D341Med (cell line): ENCODE results near the gene TCEA2.
A peak's percentile ranks its signal among the peaks of the same experiment; 100 is the strongest.

Experiments used
- DNase-seq: peaks from one replicate; pipeline ENCODE4 v3.0.0; 2012; ENCODE audit warnings: low spot score

The TCEA2 gene

DNA sequence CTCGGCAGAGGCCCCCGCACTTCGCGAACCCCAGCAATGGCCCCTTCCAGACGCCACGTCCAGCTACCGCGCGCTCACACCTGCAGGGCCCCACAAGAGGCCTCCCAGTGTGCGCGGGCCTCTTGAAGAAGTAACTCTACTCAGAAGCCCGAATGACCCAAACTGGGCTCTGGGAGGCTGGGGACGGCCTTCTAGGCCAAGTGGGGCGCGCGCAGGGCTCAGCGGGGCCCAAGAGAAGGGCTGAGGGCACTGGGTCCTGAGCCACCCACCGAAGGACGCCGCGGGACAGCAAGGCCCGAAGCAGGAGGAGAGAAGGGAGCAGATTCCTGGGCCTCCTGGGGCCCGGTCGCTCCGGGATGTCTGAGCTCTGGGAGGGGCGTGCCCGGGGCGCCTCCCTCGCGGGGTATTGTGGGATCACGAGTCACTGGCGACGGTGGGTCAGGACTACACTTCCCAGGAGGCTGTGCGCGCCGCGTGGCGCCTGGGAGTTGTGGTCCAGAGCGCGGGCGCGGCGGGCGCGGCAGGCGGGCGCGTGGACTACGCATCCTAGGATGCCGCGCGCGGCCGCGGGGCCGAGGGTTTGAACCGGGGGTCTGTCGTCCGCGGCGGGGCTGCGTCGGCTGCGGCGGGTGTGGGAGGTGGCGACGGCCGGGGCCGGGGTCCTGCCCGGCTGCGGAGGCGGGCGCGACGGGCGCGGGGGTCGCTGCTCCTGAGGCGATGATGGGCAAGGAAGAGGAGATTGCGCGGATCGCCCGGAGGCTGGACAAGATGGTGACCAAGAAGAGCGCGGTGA is at the start of gene TCEA2:
TCEA2 (plus strand) TSS at position 603 of the 793 bp plus-strand sequence; CDS start at position 718, 115 bp downstream.
- peak; percentile 99 for DNase-seq

DNA sequence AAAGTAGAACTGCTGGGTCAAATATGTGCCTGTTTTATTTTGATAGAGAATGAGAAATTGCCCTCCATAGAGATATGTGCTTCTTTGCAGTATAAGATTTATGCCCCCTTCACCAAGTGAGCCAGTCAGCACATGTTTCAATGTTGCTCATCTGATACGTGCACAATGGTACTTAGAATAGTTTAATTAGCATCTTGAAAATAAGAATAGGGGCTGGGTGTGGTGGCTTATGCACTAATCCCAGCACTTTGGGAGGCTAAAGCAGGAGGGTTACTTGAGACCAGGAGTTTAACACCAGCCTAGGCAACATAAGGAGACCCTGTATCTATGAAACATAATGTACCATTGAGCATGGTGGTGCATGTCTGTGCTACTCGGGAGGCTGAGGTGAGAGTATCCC is 47.4 kb upstream of the TCEA2 start:
- DNase-seq = no peak

DNA sequence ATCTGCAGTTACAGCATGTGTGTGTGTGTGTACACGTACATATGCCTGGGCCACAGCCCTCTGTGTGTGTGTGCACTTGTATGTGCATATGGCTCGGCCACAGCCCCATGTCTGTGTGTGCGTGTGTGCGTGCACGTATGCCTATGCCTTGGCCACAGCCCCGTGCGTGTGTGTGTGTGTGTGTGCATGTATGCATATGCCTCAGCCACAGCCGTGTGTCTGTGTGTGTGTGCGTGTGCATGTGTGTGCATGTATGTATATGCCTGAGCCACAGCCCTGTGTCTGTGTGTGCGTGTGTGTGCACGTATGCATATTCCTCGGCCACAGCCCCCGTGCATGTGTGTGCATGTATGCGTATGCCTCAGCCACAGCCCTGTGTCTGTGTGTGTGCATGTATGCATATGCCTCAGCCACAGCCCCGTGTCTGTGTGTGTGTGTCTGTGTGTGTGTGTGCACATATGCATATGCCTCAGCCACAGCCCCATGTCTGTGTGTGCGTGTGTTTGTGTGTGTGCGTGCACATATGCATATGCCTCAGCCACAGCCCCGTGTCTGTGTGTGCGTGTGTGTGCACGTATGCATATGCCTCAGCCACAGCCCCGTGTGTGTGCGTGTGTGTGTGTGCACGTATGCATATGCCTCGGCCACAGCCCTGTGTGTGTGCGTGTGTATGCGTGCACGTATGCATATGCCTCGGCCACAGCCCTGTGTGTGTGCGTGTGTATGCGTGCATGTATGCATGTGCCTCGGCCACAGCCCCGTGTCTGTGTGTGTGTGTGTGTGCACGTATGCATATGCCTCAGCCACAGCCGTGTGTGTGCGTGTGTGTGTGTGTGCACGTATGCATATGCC is 41.6 kb upstream of the TCEA2 start:
- DNase-seq = no peak

DNA sequence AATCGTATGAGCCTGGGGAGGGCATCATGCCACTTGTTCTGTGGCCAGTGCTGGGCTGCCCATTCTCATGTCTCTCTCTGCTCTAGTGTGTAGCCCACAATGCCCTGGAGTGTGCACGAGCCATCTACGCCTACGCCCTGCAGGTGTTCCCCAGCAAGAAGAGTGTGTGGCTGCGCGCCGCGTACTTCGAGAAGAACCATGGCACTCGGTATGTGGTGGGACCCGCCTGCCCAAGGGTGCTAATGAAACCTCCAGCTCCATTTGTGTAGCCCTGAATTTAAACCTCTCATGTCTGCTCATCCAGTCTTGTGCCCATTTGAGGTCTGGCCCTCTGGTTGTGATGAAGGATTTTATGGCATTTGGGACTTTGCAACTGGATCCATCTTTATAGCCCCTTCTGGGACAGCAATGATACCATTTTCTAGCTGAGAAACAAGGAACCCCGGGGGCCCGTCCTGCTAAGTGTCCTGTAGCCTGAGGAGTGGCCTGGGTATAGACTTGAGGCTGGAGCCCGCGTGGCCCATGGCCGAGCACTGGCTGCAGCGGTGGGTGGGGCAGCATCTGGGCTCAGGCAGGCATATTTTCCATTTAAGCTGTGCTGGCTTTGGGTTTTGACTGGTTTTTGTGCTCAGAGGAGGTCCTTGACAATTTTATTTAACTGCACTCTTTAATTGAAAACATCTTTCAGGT is 40.2 kb upstream of the TCEA2 start:
- no peak for DNase-seq

DNA sequence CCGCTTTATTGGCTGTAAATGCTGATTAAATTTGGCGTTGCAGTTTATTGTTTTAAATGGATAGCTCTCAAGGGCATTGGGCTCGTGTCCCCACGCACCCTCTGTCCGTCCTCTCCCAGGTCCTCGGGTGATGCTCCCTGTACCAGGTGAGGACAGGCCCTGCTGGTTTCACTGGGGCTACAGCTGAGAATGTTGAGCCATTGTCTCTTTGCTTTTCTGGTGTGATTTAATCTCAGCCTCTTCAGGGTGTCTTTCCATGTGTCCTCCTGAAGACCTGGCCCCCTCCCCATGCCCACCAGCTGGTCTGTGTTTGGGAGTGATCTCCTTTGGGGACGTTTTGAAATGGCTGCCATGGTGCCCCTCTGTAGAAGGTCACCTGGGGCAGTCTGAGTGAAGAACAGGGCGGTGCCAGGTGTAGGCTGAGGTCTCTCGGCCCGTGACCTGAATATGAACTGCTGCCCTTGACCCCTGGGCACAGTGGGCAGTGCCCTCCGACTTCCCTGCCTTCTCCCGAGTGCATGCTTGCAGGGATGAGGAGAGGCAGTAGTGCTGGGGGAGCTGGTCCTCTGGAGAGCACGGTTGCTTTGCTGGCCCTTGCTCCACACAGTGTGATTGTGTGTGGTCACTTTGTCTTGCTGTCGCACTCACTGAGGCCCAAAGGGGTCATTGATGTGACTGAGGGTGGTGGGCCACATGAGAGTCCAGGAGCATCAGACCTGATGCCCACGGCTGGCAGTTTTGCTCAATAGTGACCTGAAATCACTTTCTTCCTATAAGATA is 39.4 kb upstream of the TCEA2 start:
- no peak for DNase-seq

DNA sequence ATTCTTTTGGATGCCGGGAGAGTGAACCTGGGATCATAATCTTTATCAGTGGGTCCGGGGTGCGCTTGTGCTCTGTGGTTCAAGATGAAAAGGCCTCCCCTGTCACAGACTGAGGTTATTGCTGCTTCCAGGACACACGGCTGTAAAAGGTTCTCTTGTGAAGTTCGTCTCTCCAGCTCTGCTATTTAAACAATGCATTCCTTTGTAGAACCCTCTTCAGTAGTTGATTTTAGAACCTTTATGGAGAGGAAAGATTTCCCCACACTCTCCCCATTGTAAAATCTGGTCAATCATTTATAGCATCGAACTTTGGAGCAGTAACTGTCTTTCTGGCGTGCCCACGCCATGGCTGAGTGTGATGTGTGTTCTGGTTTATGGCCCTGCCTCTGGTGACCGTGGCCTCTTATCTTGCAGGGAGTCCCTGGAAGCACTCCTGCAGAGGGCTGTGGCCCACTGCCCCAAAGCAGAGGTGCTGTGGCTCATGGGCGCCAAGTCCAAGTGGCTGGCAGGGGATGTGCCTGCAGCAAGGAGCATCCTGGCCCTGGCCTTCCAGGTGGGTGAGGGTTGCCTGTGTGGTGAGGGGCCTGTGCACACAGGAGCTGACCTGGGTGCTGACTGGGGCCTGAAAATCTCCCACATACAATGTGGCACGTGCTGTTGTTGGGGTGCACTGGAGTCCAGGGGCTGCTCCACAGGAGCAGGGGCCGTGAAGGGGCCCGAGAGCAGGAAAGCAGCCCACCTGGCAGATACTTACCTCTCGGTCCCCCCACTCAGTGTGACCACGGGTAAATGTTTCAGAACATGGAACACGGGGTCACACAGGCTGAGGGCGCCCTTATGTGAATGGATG is 38.6 kb upstream of the TCEA2 start:
- no peak for DNase-seq

DNA sequence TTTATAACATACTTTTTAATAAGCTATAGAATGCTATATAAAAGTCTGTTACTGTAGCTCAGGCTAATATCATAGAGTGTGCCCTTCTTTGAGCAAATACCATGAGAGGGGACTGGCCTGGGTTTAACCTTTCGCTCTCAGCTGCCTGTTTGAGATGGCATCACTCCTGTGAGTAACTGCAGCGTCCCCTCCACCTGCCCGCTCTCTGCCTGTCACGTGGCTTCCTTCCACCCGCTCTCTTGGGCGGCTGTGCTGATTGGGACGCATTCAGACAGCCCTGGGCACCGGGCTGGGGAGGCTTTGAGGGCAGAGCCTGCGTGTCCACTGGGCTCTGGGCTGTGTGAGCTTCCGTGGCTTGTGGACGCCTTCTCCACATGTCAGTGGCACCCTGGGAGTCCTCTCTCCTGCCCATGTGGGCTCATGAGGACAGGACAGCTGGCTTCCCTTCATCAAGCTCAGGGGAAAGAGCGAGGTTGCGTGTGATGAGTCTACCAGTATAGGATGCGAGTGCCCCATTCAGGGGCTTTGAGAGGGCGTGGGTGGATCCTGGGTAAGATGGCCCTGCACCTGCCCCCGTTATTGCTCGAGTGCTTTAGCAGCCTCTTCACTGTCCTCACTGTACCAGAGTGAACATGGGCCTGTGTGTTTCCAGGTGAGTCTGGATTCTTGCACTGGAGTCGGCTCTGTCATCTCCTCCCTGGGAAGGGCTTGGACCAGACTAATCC is 37.7 kb upstream of the TCEA2 start:
- no peak for DNase-seq

DNA sequence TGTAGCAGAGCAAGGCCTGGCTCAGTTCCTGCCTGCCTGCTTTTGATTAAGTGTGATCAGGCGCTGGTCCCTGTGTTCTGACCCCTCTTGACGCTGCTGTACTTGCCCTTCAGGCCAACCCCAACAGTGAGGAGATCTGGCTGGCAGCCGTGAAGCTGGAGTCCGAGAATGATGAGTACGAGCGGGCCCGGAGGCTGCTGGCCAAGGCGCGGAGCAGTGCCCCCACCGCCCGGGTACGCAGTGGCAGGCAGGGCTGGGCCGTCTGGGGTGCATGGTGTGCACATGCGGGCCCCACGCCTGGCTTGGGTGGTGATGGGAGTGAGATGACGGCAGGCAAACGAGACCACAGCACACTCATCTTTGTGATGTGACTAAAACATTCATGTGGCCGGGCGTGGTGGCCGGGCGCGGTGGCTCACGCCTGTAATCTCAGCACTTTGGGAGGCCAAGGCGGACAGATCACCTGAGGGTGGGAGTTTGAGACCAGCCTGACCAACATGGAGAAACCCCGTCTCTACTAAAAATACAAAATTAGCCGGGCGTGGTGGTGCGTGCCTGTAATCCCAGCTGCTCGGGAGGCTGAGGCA is 37.1 kb upstream of the TCEA2 start:
- DNase-seq = no peak

DNA sequence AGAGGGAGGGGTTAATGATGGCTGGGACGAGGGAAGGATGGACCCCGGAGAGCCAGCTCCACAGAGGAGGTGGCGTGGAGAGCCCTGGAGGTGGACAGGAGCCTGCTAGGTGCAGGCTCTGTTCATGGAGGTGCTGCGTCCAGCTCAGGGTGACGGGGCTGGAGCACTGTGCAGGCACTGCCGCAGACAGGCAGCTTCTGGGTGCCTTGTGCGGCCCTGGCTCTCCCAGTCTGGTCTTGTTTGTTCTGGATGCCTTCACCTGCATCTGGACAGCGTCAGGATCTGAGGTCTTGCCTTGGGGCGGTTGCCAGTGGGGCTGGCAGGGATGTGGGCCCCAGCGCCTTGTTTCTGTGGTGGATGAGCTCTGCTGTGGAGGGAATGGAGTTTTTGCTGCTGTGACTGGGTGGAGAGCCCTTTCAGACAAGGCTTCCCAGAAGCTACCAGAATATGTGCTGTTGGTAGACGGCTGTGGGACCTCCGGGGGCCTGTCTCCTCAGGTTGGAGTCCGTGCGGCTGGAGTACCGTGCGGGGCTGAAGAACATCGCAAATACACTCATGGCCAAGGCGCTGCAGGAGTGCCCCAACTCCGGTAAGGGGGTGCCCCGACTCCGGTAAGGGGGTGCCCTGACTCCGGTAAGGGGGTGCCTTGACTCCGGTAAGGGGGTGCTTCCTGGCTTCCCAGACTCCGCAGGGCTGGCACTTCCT is 34.9 kb upstream of the TCEA2 start:
- no peak for DNase-seq

DNA sequence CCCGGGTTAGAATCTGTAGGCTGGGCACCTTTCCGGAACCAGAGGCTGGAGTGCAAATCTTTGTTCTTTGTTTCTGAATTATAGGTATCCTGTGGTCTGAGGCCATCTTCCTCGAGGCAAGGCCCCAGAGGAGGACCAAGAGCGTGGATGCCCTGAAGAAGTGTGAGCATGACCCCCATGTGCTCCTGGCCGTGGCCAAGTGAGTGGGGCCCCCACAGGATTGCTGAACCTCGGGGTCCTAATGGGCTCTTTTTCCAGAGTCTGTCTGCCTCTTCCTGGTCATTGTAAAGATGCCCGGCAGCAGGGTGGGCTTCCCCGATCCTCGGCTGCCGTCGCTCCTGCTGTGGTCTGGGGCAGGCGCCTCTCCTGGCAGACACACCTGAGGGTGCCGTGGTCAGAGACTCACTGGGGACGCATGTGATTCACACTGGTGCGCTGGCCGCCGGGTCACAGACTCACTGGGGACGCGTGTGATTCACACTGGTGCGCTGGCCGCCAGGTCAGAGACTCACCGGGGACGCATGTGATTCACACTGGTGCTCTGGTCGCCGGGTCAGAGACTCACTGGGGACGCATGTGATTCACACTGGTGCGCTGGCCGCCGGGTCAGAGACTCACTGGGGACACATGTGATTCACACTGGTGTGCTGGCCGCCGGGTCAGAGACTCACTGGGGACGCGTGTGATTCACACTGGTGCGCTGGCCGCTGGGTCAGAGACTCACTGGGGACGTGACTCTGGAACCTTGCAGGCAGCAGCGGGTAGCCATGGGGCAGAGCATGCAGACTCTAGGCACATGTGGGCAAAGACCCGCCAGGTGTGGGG is 33.5 kb upstream of the TCEA2 start:
- no peak for DNase-seq

DNA sequence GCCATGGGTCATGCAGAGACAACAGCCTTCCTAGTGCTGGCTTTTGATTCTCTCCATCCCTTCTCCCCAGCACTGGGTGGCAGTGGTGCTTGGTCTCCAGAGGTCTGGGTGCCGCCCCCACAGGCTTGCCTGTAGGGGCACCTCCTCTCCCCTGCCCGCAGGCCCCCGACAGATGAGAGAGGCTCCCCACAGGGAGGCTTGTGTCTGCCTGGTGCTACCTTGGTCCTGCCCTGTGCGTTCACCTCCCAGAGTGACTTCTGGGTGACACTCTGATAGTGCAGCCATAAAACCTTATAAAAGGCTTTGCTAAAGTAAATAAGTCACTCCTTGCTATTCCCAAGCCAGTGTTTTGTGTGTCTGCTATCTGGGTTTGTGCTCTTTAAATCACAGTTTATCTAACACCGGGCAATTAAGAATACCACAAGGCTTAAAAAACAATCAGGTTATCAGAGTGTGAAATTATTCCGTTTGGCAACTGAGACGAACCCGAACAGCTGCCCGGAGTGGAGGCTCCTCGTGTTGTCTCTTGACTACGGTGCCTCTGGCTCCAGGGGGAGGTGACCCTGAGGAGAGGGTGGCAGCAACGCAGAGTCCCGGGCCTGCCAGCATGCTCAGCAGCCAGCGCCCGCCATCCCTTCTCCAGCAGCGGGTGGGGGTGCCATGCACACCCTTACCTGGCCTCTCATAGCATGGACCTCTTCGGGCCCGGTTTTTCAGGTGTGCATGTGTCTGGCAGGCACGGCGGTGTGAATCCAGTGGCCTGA is 32.4 kb upstream of the TCEA2 start:
- DNase-seq = no peak

DNA sequence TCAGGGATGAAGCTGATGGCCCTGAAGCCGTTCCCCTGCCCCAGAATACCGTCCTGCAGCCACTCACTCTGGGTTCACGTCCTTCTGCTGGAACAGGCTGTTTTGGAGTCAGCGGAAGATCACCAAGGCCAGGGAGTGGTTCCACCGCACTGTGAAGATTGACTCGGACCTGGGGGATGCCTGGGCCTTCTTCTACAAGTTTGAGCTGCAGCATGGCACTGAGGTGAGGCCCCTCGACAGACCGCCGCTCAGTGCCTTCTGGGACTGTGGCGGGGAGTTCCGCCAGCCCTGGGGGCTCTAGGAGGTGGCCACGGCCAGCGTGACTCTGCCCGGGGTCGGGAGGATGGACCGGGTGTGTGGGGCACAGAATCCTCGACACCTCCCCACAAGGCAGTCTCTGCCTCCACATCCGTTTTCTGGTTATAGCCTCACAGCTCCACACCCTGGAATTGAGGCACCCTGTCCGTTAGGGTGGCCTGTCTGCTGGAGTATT is 31.1 kb upstream of the TCEA2 start:
- DNase-seq = no peak

DNA sequence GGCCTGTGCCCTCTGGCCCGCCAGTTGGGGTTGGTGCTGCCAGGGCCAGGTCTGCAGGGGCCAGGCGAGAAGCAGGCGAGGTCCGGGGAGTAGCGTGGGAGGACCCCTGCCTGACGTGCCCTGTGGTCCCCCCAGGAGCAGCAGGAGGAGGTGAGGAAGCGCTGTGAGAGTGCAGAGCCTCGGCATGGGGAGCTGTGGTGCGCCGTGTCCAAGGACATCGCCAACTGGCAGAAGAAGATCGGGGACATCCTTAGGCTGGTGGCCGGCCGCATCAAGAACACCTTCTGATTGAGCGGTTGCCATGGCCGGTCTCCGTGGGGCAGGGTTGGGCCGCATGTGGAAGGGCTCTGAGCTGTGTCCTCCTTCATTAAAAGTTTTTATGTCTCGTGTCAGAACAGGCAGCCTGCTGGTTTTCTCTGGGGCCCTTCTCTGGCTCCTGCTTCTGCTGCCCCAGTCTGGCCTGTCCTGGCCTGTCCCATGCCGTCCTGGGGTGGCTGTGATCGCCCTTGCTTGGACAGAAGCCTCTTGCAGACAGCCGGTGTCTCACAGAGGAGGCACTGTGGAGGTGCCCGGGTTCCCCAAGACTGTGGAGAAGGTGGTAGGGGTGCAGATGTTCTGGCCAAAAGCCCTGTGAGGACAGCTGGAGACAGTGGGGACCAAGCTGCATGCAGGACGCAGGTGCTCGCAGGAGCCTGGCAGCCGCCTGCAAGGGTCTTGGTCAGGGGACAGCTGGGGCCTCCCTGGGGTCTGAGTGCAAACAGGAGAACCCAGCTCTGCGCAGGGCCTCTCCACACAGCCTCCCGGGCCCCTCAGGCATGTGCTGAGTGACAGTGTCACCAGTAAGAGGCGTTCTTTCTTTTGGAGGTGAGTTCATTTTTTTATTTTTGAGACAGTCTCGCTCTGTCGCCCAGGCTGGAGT is 30.0 kb upstream of the TCEA2 start:
- DNase-seq = no peak

DNA sequence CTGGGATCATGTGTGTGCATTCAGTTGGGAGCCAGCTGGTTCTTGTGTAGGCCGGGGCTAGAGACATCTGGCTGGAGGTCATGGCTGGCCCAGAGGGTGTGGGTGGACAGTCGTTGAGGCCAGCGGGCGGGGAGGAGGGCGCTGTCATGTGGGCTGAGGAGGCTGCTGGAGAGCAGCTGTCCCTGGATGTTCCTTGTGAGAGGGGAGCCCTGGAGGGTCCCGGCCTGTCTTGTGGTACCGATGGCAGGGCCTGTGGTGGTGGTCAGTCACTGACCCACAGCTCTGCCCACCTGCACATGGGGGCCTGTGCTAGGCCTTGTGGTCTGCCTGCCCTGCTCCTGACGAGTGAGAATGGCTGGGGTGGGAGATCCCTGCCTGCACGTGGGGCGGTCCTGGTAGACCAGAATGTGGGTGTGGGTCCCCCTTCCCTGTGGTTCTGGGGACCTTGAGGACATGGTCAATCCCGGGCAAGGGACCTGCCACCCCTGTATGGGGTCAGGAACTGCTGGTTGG is 29.0 kb upstream of the TCEA2 start:
- DNase-seq = no peak

DNA sequence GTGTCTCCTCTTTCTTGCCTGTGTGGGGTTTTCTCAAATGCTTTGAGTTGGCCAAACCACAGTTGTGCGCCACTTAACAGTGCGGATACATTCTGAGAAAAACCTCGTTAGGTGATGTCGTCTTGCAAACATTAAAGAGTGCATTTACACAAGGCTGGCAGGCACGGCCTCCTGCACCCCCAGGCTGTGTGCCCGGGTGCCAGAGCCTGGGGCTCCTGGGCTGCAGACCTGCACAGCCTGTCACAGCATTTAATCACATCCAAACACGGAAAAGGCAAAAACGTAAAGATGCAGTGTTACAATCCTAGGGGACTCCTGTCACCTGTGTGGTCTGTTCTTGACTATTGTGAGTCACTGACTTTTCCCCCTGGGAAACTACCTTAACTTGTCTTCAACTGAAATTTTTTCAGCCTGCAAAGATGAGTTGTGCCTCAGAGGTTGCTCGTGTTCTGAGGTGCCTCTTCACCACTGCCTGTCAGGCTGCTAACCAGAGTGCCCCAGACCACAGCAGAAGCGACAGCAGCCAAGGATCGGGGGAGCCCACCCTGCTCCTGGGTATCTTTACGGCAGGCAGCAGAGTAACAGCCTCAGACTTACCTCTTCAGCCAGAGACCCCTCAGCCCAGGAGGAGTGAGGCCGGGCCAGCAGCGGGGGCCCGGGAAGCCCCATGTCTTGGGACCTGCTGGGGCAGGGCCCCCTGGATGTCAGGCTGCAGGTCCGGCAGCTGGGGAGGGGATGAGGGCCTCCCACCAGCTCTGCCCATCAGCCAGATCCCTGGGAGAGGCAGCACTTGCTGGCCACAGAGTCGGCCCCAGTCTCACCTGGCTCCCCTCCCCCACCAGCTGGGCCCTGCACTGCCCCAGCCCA is 27.7 kb upstream of the TCEA2 start:
- DNase-seq = no peak
